ENCODE measurements around the gene BTBD6. TPM values are rescaled to one million over a fixed set of nuclear protein-coding genes. Genes with fewer than 3 reads are reported as not detected.

BTBD6 gene
- polyA plus RNA-seq, 1 experiment, result 27.3 TPM

DNA sequence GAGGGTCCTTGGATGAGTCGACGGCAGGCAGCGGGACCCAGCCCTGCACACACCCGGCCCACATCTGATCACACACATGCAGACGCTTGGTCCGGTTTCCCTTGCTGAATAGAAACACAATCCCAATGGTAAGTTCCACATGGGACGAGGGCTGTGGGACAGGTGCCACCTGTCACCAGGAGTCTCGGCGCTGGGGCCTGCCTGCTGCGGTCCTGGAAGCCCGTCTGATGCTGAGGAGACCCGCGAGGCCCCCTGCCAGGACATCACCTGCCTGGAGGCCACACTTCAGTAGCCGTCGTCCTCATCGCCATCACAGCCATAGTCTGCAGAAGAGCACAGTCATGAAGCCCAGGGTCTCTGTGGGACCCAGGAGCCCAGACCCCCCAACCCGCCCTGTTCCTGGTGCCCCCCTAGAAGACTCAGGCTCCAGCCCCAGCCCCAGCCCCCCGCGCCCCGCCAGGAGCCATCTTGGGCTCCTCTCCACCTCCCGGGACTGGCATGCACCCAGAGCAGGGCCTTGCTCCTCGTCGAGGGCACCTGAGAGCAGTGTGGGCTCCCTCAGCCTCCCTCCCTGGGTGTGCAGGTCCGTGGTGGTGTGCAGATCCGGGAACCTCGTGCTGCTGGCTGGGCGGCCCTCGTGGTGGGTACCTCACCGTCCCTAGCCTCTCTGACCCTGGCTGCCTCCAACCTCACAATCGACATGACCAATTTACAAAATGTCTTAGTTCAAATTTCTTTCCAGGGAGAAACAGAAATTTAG lies 37.9 kb upstream of the BTBD6 start:
- Histone ChIP-seq H3K27ac (ENCODE audit: low read depth, low read length) (no peak overlapping the region), H3K4me3 (ENCODE audit: low read depth, low read length) (no peak overlapping the region), H3K9me3 (ENCODE audit: control insufficient read depth, insufficient read depth, low read length) (no peaks in the 10 kb centered on the region), H3K27me3 (ENCODE audit: control insufficient read depth, insufficient read depth, low read length) (no peaks in the 10 kb centered on the region)
- CTCF ChIA-PET, result interaction anchor here (1.0 kb wide), 1 partner anchor 7 kb away, joined by 3 read pairs; no protein-coding TSS in a partner anchor
- no peak for TF ChIP-seq CTCF (IDR thresholded peaks at IDR 0.05; ENCODE audit: low read depth, low read length)
- no peak for DNase-seq (ENCODE audit: low read depth, low spot score)
- POLR2A ChIA-PET, result no interaction called here

DNA sequence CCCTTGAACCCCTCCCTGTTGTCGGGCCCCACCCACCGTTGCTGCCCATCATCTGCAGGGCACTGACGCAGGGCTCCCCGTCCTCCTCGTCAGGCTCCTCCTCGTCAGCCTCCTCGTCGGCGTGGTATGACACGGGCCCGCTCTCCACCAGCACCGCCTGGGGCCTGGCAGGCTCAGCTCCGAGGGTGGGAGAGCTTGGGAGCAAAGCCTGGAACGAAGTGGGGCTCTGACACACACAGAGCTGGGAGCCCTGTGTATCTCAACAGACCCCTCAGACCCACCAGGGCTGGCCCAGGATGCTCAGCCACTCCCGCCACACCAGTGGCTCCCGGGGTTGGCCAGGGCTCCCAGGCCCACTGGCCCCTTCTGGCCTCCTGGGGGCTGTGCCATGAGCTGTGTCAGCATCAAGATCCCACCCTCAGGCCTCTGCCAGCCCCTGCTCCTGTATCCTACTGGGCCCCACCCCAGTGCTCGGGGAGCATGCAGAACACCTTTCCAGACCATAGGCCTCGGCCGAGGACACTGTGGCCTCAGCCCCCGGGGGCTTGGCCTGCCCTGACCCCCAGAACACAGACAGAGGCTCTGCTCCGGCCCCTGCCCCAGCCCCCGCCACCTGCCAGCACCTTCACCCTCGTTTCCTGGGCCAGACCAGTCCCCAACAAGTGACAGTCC lies 37.1 kb upstream of the BTBD6 start:
- no peaks in the 10 kb centered on the region for H3K27me3 ChIP-seq (ENCODE audit: control insufficient read depth, insufficient read depth, low read length)
- no peak for TF ChIP-seq CTCF (IDR thresholded peaks at IDR 0.05; ENCODE audit: low read depth, low read length)
- no peak overlapping the region for H3K4me3 ChIP-seq (ENCODE audit: low read depth, low read length)
- no peak overlapping the region for H3K27ac ChIP-seq (ENCODE audit: low read depth, low read length)
- H3K9me3 ChIP-seq (ENCODE audit: control insufficient read depth, insufficient read depth, low read length), result no peaks in the 10 kb centered on the region; the same call in 1 of the 2 replicates
- POLR2A ChIA-PET, result no interaction called here
- DNase-seq (ENCODE audit: low read depth, low spot score), result no peak
- CTCF ChIA-PET, result interaction anchor here (1.0 kb wide), 1 partner anchor 8 kb away, joined by 3 read pairs; no protein-coding TSS in a partner anchor

DNA sequence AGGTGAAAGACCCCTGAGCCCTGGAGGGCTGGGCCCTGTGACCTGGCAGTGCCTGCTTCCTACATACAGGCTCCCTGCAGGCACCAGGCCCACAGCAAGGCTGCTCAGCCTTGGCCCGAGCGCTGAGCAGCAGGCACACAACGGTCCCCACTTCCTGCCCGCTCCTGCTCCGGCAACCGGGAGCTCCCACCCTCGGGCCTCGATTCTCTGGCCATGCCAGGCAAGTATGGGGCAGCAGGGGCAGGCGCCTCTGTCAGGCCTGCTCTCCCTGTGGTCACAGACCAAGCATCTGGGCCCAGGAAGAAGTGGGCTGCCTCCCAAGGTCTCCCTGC lies 36.6 kb upstream of the BTBD6 start:
- no peak for TF ChIP-seq CTCF (IDR thresholded peaks at IDR 0.05; ENCODE audit: low read depth, low read length)
- H3K9me3 ChIP-seq (ENCODE audit: control insufficient read depth, insufficient read depth, low read length), result peaks cover 3% of the 10 kb centered on the region; the same call in 1 of the 2 replicates
- CTCF ChIA-PET, result interaction anchor here (1.0 kb wide), 1 partner anchor 9 kb away, joined by 3 read pairs; no protein-coding TSS in a partner anchor
- DNase-seq (ENCODE audit: low read depth, low spot score), result no peak
- no peak overlapping the region for H3K4me3 ChIP-seq (ENCODE audit: low read depth, low read length)
- H3K27ac ChIP-seq (ENCODE audit: low read depth, low read length), result no peak overlapping the region
- no peaks in the 10 kb centered on the region for H3K27me3 ChIP-seq (ENCODE audit: control insufficient read depth, insufficient read depth, low read length)
- POLR2A ChIA-PET, result no interaction called here

DNA sequence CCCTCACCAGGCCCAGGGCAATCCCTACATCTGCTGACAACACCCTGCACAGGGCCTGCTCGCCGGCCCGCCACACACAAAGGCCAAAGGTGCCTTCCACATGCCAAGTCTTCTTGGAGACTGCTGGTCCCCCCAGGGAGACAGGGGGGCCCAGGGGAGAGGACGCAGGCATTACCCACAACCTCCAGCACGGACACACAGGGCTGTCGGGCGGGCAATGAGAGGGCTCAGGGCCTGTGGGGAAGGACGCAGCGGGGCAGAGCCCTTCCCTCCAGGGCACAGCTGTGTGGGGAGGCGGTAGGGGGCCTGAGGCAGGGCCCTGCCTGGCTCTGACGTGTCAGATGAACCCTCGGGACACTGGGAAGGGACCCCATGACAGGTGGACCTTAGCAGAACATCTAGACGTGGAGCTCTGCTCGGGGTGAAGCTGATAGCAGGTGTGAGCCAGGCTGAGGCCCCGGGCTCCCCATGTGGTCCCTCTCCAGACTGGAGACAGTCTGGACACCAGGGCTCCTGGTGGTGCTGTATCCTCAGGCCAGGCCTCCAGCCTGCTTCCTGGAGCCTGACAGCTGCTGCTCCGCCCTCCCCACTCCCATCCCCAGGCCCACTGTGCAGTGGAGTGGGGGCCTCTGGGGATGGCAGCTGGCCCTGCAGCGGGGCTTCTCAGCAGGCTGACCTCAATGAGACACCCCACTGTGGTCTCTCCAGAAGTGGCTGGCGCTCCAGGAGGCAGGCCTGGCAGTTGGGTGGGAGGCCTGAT lies 35.6 kb upstream of the BTBD6 start:
- DNase-seq (ENCODE audit: low read depth, low spot score), result no peak
- Histone ChIP-seq H3K27me3 (ENCODE audit: control insufficient read depth, insufficient read depth, low read length) (no peaks in the 10 kb centered on the region), H3K4me3 (ENCODE audit: low read depth, low read length) (no peak overlapping the region), H3K9me3 (ENCODE audit: control insufficient read depth, insufficient read depth, low read length) (peaks cover 3% of the 10 kb centered on the region; the same call in 1 of the 2 replicates), H3K27ac (ENCODE audit: low read depth, low read length) (no peak overlapping the region)
- POLR2A ChIA-PET, result interaction anchor here (1.1 kb wide), 1 partner anchor 35 kb away, joined by 4 read pairs; the partner anchor contains the start of gene BTBD6
- no peak for TF ChIP-seq CTCF (IDR thresholded peaks at IDR 0.05; ENCODE audit: low read depth, low read length)
- CTCF ChIA-PET, result no interaction called here

Data from AG04450 (cell line).